ENCODE data around the gene HS1BP3.

HS1BP3 gene

DNA sequence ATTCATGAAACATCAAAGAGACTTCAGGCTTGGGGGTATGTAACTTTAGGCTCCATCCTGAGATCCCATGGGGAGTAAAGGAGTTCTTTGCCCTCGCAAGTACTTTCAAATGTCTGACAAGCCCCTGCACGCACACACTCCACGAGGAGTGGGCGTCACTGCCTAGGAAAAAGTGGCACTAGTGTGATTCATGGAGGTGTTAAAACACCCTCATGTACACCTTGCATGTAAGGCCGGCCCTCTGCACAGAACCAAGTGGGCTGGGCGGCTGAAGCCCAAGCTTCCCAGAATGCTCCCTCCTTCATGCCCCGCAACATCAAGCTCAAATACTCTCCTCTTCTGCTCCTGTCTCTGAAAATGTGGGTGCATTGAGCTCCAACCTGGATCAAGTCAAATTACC is 7.8 kb downstream of the HS1BP3 start:
- TF ChIP-seq CTCF (IDR thresholded peaks at IDR 0.05; ENCODE audit: extremely low read depth, missing control alignments): no peak

GRCh38 chr2:20642055-20642971 is 8.6 kb downstream of the HS1BP3 start:
- TF ChIP-seq CTCF (IDR thresholded peaks at IDR 0.05; ENCODE audit: extremely low read depth, missing control alignments): peak; percentile 81
- DNase-seq (ENCODE audit: low spot score): peak; percentile 89

More for the DNA sequence above, 7.8 kb downstream of the HS1BP3 start:
- DNase-seq (ENCODE audit: low spot score): no peak

DNA sequence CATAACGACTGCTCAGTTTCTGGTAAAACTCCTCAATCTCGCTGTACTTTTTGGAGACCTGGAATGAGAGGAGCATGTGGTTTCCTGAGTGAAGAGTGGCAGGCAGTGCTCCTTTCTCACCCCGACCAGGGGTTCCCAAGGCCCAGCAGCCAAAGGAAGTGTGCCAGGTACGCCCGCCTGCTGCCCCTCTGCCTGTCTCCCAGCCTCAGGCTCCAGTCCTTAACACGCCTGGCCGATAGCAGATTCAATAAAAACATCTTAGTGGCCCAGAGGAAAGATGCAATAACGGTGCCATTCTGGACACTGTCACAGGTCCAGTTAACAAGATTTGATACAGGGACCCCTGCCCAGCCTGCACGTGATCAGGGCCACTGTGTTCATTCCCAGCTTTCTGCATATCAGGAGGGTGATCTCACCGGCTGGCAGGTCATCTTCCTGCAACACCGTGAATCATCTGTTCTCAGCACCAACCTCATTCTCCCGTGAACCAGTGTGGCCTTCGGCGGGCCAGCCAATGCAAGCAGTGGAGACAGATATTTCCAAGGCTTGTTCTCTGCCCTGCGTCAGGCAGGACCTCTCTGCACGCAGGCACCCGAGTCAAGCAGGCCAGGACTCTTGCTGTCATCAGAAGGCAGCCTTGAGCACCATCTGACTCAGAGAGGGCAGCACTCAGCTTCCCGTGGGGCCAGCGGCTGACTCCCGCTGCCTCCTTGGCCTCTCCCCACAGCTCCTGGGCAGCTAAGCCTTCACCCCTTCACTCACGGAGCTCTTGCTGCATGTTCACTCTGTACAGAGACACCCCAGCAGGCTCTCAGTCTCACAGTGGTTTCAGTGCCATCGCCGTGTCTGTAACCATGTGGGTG is 9.5 kb downstream of the HS1BP3 start:
- DNase-seq (ENCODE audit: low spot score): no peak
- no peak for TF ChIP-seq CTCF (IDR thresholded peaks at IDR 0.05; ENCODE audit: extremely low read depth, missing control alignments)

DNA sequence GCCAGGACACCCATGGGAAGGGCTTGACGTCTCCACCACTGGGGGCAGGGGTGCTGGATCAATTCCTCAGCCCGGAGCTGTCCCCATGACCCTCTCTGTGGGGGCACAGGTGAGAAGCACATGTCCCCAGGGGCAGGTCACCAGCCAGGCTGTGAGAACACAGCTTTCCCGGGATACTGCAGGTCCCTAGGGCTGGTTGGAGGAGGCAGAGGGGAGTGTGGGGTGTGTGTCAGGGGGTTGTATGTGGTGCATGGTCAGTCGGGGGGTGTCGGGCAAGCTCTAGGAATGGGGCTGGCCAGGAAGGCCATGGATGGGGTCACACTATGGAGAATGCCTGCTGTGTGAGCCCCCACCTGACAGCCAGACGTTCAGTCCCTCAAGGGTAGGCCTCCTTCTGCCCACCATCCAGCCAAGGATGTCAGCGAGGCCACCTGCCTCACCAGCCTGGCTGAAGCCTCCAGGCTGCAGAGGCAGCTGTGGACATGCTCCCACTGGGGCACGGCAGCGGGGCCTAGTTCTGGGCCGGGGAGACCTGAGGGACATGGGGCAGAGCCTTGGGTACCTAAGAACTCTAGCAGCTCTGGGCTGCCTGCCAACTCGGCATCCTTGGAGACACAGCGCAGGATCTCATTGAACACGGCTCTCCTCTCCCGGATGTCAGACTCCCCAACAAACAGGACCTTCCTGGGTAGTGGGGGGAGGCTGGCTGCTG is 10.3 kb downstream of the HS1BP3 start:
- DNase-seq (ENCODE audit: low spot score): no peak
- TF ChIP-seq CTCF (IDR thresholded peaks at IDR 0.05; ENCODE audit: extremely low read depth, missing control alignments): no peak

GRCh38 chr2:20638646-20639430 is 12.1 kb downstream of the HS1BP3 start:
- no peak for DNase-seq (ENCODE audit: low spot score)
- no peak for TF ChIP-seq CTCF (IDR thresholded peaks at IDR 0.05; ENCODE audit: extremely low read depth, missing control alignments)

- no peak for DNase-seq (ENCODE audit: low spot score)
- TF ChIP-seq CTCF (IDR thresholded peaks at IDR 0.05; ENCODE audit: extremely low read depth, missing control alignments): no peak
These were observed 12.9 kb downstream of the HS1BP3 start for GRCh38 chr2:20638014-20638413.
